ENCODE results near the gene EIF5.

DNA sequence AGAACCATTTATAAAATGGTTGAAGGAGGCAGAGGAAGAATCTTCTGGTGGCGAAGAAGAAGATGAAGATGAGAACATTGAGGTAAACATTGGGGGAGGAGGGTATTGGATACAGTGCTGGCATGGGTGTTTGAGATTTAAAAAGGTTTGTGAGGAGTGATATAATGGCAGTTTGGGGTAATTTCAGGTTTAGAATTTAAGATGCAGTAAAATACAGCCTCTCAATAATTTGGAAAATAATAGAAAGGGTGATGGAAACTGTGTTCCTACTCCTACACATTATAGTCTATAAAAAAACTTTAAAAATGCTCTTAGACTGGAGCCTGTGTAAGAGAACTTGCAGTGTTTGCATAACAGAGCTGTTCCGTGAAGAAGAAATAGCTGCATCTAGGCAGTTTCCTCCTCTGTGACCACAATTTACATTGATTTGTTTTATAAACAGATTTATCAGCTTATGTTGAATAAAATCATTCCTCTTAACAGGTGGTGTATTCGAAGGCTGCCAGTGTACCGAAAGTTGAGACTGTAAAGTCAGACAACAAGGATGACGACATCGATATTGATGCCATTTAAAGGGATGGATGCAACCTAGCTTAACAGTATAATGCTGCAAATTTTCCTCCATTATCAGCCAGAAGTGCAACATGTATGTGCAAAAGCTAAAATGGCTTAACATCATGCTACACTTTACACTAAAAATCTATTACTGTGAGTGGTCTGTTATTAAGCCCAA is 6.6 kb downstream of the EIF5 start:
- TF ChIP-seq, protein P1, sequence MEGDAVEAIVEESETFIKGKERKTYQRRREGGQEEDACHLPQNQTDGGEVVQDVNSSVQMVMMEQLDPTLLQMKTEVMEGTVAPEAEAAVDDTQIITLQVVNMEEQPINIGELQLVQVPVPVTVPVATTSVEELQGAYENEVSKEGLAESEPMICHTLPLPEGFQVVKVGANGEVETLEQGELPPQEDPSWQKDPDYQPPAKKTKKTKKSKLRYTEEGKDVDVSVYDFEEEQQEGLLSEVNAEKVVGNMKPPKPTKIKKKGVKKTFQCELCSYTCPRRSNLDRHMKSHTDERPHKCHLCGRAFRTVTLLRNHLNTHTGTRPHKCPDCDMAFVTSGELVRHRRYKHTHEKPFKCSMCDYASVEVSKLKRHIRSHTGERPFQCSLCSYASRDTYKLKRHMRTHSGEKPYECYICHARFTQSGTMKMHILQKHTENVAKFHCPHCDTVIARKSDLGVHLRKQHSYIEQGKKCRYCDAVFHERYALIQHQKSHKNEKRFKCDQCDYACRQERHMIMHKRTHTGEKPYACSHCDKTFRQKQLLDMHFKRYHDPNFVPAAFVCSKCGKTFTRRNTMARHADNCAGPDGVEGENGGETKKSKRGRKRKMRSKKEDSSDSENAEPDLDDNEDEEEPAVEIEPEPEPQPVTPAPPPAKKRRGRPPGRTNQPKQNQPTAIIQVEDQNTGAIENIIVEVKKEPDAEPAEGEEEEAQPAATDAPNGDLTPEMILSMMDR (IDR thresholded peaks at IDR 0.05) = no peak
- TF ChIP-seq POLR2A (IDR thresholded peaks at IDR 0.05) = no peak

Data from right lobe of liver (tissue), 4 donors.